ENCODE data around the gene FHOD3. TPM values are rescaled to one million over a fixed set of nuclear protein-coding genes. Genes with fewer than 3 reads are reported as not detected.

Gene FHOD3
- total RNA-seq, 2 donors from 2014 or later = 66.0 to 114 TPM

DNA sequence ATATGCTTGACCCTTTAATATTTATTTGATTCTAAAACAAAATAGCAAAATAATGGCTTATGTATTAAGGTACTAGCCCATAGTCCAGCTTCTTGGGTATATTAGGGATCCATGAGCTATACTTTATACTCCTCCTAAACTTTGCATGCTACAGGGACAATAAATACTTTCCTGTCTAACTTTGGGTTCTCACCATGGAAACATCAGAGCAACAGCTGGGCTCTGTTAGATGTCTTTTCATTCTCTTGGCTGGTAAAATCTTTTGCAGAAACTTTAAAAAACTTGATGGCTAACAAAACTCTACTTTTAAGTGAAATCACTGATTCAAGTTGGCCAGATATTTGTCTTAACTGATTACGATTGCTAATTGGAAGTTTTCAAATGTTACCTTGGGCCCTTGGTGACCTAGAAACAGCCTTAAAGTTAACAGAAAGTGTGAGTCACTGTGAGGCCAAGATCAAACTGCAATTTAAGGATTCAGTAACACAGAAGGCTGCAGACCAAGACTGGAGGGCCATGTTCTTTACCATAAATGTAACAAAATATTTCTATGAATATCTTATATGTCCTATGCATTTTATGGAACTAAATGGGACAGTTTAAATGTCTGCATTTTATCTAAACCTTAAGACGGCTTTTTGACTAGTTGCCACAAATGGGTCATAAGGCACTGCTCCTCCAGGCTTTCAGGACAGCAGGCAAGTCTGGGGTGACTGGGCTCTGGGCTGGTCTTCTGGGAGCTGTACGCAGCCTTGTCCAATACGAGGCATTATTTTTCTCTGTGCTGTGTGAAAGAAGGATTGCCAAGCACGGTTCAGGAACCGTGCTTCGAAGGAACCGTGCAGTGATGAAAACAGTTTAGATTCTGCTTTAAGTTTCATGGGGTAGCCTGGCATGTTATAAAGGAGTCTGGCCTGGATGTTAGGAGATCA, 342.8 kb downstream of the FHOD3 start:
- Histone ChIP-seq H3K27me3 (no peaks in the 10 kb centered on the region), H3K27ac (no peak overlapping the region), H3K4me3 (no peak overlapping the region), H3K4me1 (peaks cover 0 to 9% of the 10 kb centered on the region in 2 donors), H3K36me3 (no peaks in the 10 kb centered on the region), H3K9me3 (no peaks in the 10 kb centered on the region)
- DNase-seq (ENCODE audit: low spot score) = no peak
- TF ChIP-seq, protein P1, sequence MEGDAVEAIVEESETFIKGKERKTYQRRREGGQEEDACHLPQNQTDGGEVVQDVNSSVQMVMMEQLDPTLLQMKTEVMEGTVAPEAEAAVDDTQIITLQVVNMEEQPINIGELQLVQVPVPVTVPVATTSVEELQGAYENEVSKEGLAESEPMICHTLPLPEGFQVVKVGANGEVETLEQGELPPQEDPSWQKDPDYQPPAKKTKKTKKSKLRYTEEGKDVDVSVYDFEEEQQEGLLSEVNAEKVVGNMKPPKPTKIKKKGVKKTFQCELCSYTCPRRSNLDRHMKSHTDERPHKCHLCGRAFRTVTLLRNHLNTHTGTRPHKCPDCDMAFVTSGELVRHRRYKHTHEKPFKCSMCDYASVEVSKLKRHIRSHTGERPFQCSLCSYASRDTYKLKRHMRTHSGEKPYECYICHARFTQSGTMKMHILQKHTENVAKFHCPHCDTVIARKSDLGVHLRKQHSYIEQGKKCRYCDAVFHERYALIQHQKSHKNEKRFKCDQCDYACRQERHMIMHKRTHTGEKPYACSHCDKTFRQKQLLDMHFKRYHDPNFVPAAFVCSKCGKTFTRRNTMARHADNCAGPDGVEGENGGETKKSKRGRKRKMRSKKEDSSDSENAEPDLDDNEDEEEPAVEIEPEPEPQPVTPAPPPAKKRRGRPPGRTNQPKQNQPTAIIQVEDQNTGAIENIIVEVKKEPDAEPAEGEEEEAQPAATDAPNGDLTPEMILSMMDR (IDR thresholded peaks at IDR 0.05) = no peak

- Histone ChIP-seq H3K4me3 (no peak overlapping the region), H3K27me3 (no peaks in the 10 kb centered on the region), H3K27ac (no peak overlapping the region), H3K9me3 (no peaks in the 10 kb centered on the region), H3K4me1 (peaks cover 0 to 9% of the 10 kb centered on the region in 2 donors), H3K36me3 (no peaks in the 10 kb centered on the region)
- TF ChIP-seq, protein P1 (IDR thresholded peaks at IDR 0.05) = no peak
- DNase-seq (ENCODE audit: low spot score) = no peak
These were observed 345.5 kb downstream of the FHOD3 start for GRCh38 chr18:36643061-36643460.

GRCh38 chr18:36648803-36649202, 351.3 kb downstream of the FHOD3 start:
- Histone ChIP-seq H3K27ac (no peak overlapping the region), H3K4me3 (no peak overlapping the region), H3K4me1 (no peaks in the 10 kb centered on the region), H3K27me3 (no peaks in the 10 kb centered on the region), H3K9me3 (no peaks in the 10 kb centered on the region), H3K36me3 (no peaks in the 10 kb centered on the region)
- TF ChIP-seq, protein P1 (IDR thresholded peaks at IDR 0.05) = no peak
- DNase-seq (ENCODE audit: low spot score) = no peak

DNA sequence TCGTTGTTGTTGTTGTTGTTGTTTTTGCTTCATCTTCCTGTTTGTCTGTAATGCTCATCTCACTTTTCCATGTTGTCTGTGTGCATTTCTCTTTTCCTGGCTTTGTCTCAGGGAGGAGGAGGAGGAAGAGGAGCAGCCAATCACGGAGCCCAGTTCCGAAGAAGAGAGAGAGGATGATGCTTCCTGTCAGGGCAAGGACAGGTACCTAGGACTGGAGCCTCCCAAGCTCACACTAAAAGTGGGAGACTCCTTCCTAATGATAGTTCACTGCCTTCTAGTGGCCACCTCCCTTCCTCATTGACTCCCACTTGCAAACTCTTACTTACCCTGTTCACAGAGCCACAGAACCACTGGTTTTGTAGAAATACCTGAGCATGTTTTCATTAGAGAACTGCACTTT, 351.7 kb downstream of the FHOD3 start:
- H3K36me3 ChIP-seq = no peaks in the 10 kb centered on the region
- H3K27ac ChIP-seq = no peak overlapping the region
- no peak overlapping the region for H3K4me3 ChIP-seq
- TF ChIP-seq, protein P1 (IDR thresholded peaks at IDR 0.05) = no peak
- no peaks in the 10 kb centered on the region for H3K9me3 ChIP-seq
- H3K4me1 ChIP-seq = no peaks in the 10 kb centered on the region
- no peaks in the 10 kb centered on the region for H3K27me3 ChIP-seq
- no peak for DNase-seq (ENCODE audit: low spot score)

DNA sequence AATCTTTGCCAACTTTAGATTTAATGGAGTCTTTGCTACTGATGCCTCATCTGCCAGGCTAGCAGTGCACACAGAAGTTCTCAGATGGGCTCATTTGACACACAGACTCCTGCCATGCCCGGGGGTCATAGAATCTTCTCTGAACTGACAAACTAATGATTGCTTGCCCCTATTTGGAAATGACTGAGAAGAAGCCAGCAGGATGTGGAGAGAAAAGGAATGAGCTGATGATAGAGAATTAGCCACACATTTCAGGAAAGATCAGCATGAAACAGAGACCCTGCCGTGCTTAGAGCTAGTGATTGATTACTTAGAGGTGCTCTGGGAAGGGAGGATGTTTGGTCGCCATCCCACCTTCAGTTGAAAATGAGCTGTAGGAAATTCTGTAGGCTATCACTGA, 352.8 kb downstream of the FHOD3 start:
- Histone ChIP-seq H3K27ac (no peak overlapping the region), H3K4me1 (peaks cover 0 to 2% of the 10 kb centered on the region in 2 donors), H3K9me3 (no peaks in the 10 kb centered on the region), H3K36me3 (no peaks in the 10 kb centered on the region), H3K4me3 (no peak overlapping the region), H3K27me3 (no peaks in the 10 kb centered on the region)
- no peak for DNase-seq (ENCODE audit: low spot score)
- TF ChIP-seq, protein P1 (IDR thresholded peaks at IDR 0.05) = no peak

All from right atrium auricular region (tissue), 2 donors.